Adrenal gland (tissue), 12 donors: ENCODE results near the gene IGIP. TPM values are rescaled to one million over a fixed set of nuclear protein-coding genes. Genes with fewer than 3 reads are reported as not detected.

Experiments used
- DNase-seq, 7 donors: peaks; one replicate each; pipeline ENCODE4 v3.0.0-alpha.2; 2019 to 2020
- H3K27ac ChIP-seq, 5 donors: fragments of 200-600 bp; sonication (generic) in 4 of 5; 1 replicate in 3 of 5; 2 replicates in 2 of 5; pipeline versions ENCODE4 v1.5.1 to v1.8.0; 2016 to 2020; ENCODE audit warnings: mild to moderate bottlenecking in 1 of 5
- H3K27me3 ChIP-seq: fragments of 200-600 bp; 2 replicates; pipeline ENCODE4 v1.8.0; 2021
- H3K36me3 ChIP-seq, 2 donors: fragments of 200-600 bp; replicated peaks in 1 of 2; 1 replicate in 1 of 2; 2 replicates in 1 of 2; pipeline versions ENCODE4 v1.5.1 to v1.8.0; 2018 to 2022
- H3K4me1 ChIP-seq, 2 donors: fragments of 200-600 bp; replicated peaks in 1 of 2; 1 replicate in 1 of 2; 2 replicates in 1 of 2; pipeline versions ENCODE4 v1.5.1 to v1.8.0; 2018 to 2021
- H3K4me3 ChIP-seq, 4 donors: fragments of 200-600 bp; sonication (generic) in 3 of 4; one replicate each; pipeline ENCODE4 v1.5.1; 2016 to 2018
- H3K9me3 ChIP-seq, 3 donors: fragments of 200-600 bp; sonication (generic) in 1 of 3; replicated peaks in 1 of 3; 1 replicate in 2 of 3; 2 replicates in 1 of 3; pipeline versions ENCODE4 v1.5.1 to v1.8.0; 2016 to 2021
- CTCF ChIP-seq, 6 experiments: fragments of 450-650 bp in 4 of 6; fragments of 200-600 bp in 2 of 6; sonication (generic) in 1 of 6; IDR thresholded peaks; 1 replicate in 5 of 6; 2 replicates in 1 of 6; pipeline versions ENCODE4 v1.5.1 to v1.8.0; 2016 to 2021; ENCODE audit warnings: antibody characterized with exemption in 6 of 6, mild to moderate bottlenecking in 2 of 6, moderate library complexity in 1 of 6
- POLR2A ChIP-seq, 2 donors: fragments of 450-650 bp; IDR thresholded peaks; one replicate each; pipeline ENCODE4 v1.6.1; 2017; ENCODE audit warnings: antibody characterized with exemption in 2 of 2, mild to moderate bottlenecking in 2 of 2, moderate library complexity in 1 of 2
- WGBS, 4 donors: extraction: QIAGEN DNeasy Blood & Tissue Kit in 2 of 4; methylation state at CpG; one replicate each; pipeline versions ENCODE4 v1.1.5 to v1.1.7; 2013 to 2017; 5-methylcytosine and 5-hydroxymethylcytosine counted together
- intact Hi-C, 2 donors: fragments of 100-400 bp; cut with DNase I; formaldehyde crosslinking; loops; one replicate each; pipeline versions ENCODE4 v1.14.1 to v1.15.0; 2022 to 2023
- polyA plus RNA-seq, 3 donors: library from polyadenylated mRNA; stranded (reverse); fragments of 200-250 nt in 2 of 3; fragments of 350-450 nt in 1 of 3; fragmentation: Illumina TruSeq in 1 of 3; extraction: RNeasy Lipid Tissue Mini Kit (QIAGEN cat#74804) in 1 of 3; gene quantifications; one replicate each; pipeline ENCODE4 v1.2.3, GENCODE V29; 2013 to 2014
- total RNA-seq, 9 donors: library from RNA; depleted of rRNA in 4 of 9; stranded (reverse); fragments of >200 nt in 4 of 9; fragments of 120-200 nt in 1 of 9; fragmentation: NEBNext Ultra II Directional in 1 of 9; extraction: Animal tissue kit (Norgen Biotek cat#: 25700) in 1 of 9; gene quantifications; one replicate each; pipeline versions ENCODE4 v1.1.0 to v1.2.4, GENCODE V29; 2013 to 2023
- donor health status: healthy with polysubstance abuse.
- donor health status: Bipolar disorder and iron deficiency.
- donor health status: DM: yes; HTN: yes; CAD: no.
- donor health status: DM: no; HTN: no; CAD: no.
- donor health status: DM: no; HTN: no; CAD: no.
- donor health status: DM: yes; HTN: yes; CAD: no.

Gene IGIP
- total and polyA plus RNA-seq, 12 donors: 5.6 to 25.9 (median 12.0) TPM

- no peaks in the 10 kb centered on the region for H3K27me3 ChIP-seq
- intact Hi-C loops: no loop called here
- H3K9me3 ChIP-seq: no peaks in the 10 kb centered on the region
- H3K4me3 ChIP-seq: no peak overlapping the region
- H3K27ac ChIP-seq: no peak overlapping the region
- peaks cover 10 to 18% of the 10 kb centered on the region in 2 donors for H3K4me1 ChIP-seq
- no peak for TF ChIP-seq CTCF (IDR thresholded peaks at IDR 0.05)
- TF ChIP-seq POLR2A (IDR thresholded peaks at IDR 0.05): no peak
- 48 to 71% (median 63%) methylated on average over 1 of the region's 1 CpG for WGBS, 4 donors
- no peak for DNase-seq
- no peaks in the 10 kb centered on the region for H3K36me3 ChIP-seq
These were observed 21.6 kb upstream of the IGIP start for GRCh38 chr5:140104100-140104499.

GRCh38 chr5:140106101-140106500, 19.6 kb upstream of the IGIP start:
- DNase-seq: no peak
- intact Hi-C loops: no loop called here
- Histone ChIP-seq H3K4me3 (no peak overlapping the region), H3K4me1 (peaks cover 10 to 37% of the 10 kb centered on the region in 2 donors), H3K9me3 (no peaks in the 10 kb centered on the region), H3K27me3 (no peaks in the 10 kb centered on the region), H3K27ac (peak overlapping the region in 4 of 5 donors; percentile 5 to 99 (median 97)), H3K36me3 (no peaks in the 10 kb centered on the region)
- TF ChIP-seq CTCF (IDR thresholded peaks at IDR 0.05) (no peak), POLR2A (IDR thresholded peaks at IDR 0.05) (no peak)
- WGBS, 4 donors: 63 to 71% (median 65%) methylated on average over 5 of the region's 5 CpGs

DNA sequence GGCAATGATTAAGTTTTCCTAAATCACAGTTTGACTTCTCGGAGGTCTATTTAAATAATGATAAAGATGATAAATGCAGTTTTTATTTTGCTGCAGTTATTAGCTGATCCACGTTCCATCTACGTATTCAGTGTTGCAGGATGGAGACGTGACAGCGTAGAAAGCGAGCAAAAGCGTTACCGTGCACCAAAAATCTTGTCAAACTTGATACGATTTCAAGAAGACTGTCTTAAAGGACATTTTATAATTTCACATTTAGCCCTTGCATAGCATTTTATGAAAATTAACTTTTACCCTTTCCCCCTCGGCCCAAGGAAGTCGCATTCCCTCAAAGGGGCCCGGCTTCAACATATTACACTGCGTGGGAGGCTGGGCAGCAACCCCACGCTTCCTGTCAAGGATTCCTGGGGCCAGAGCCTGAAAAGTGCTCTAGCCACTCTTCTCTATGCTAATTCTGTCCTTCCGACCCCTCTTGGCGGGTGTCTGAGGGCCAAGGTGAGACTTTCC, 18.9 kb upstream of the IGIP start:
- H3K9me3 ChIP-seq: no peaks in the 10 kb centered on the region
- WGBS, 4 donors: 32 to 41% (median 35%) methylated on average over 16 of the region's 16 CpGs
- no peak for TF ChIP-seq POLR2A (IDR thresholded peaks at IDR 0.05)
- no peak for TF ChIP-seq CTCF (IDR thresholded peaks at IDR 0.05)
- no peaks in the 10 kb centered on the region for H3K36me3 ChIP-seq
- intact Hi-C loops: no loop called here
- H3K27ac ChIP-seq: peak overlapping the region; percentile 93 to 99 (median 97)
- DNase-seq: no peak
- peak overlapping the region in 3 of 4 donors; percentile 19 to 81 (median 75) for H3K4me3 ChIP-seq
- no peaks in the 10 kb centered on the region for H3K27me3 ChIP-seq
- H3K4me1 ChIP-seq: peaks cover 10 to 42% of the 10 kb centered on the region in 2 donors

DNA sequence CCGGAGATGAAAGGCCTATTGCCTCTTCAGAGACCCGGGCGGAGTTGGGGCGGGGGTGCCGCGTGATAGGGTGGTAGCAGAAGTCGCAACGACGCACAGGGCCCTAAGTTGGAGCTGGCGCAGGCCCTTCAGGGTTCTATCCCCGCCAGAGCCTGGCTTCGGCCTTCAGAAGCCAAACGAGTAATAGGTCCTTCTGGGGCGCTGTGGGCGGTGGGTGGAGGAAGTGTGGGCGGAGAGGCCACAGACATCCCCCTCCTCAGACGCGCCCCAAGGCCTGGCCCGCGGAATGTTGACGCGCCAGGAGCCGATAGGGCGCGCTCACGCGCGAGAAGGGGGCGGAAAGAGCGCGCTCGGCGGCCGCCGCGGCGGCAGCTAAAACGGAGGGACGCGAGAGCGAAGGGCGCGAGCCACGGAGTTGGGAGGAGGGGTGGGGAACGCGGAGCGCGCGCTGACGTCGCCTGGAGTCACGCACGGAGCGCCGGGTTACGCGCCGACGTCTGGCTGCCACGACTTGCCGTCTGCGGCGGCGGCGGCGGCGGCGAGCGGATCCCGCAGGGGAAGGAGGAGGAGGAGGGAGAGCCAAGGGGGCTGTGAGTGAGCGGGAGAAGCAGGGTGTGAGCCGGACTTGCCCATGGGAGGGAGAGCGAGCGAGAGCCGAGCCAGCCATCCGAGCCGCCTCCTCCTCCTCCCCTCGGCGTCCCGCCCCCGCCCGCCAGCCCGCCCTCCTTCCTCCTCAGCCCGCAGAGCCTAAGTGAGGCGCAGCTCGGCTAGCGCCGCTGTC, 18.2 kb upstream of the IGIP start:
- intact Hi-C loops: no loop called here
- WGBS, 4 donors: 0 to 4% (median 0%) methylated on average over 11 to 87 of the region's 88 CpGs
- Histone ChIP-seq H3K9me3 (no peaks in the 10 kb centered on the region), H3K27me3 (no peaks in the 10 kb centered on the region), H3K4me3 (peak overlapping the region; percentile 19 to 81 (median 57)), H3K4me1 (peaks cover 11 to 48% of the 10 kb centered on the region in 2 donors), H3K36me3 (no peaks in the 10 kb centered on the region), H3K27ac (peak overlapping the region; percentile 93 to 99 (median 97))
- peak; percentile 92 to 97 (median 94) for DNase-seq
- TF ChIP-seq CTCF (IDR thresholded peaks at IDR 0.05) (peak in 4 of 6 experiments; percentile 10 to 35 (median 26)), POLR2A (IDR thresholded peaks at IDR 0.05) (peak; percentile 73 to 88)
